HepG2 (cell line): ENCODE data around the gene DROSHA.

Experiments
- MBNL3 ChIP-seq: fragments of 250-450 bp; sonication (Bioruptor Pico); conservative IDR thresholded peaks from 2 replicates; pipeline ENCODE4 v1.8.0; 2022; ENCODE audit warnings: mild to moderate bottlenecking, inconsistent platforms
- NFAT5 ChIP-seq: sonication (generic); formaldehyde crosslinking; IDR thresholded peaks from 2 replicates; pipeline ENCODE4 v1.4.0; 2020; ENCODE audit warnings: missing genetic modification reagents
- ZFP62 ChIP-seq: sonication (generic); formaldehyde crosslinking; IDR thresholded peaks from 2 replicates; pipeline ENCODE4 v1.4.0; 2020; ENCODE audit warnings: missing genetic modification reagents
- ZNF281 ChIP-seq: sonication (generic); formaldehyde crosslinking; IDR thresholded peaks from 2 replicates; pipeline ENCODE4 v1.4.0; 2020; ENCODE audit warnings: missing genetic modification reagents, borderline replicate concordance
- TF ChIP-seq, protein P1 (sequence below): sonication (generic); formaldehyde crosslinking; IDR thresholded peaks from 2 replicates; pipeline ENCODE4 v1.5.1; 2020; ENCODE audit warnings: missing genetic modification reagents, mild to moderate bottlenecking, borderline replicate concordance

DNA sequence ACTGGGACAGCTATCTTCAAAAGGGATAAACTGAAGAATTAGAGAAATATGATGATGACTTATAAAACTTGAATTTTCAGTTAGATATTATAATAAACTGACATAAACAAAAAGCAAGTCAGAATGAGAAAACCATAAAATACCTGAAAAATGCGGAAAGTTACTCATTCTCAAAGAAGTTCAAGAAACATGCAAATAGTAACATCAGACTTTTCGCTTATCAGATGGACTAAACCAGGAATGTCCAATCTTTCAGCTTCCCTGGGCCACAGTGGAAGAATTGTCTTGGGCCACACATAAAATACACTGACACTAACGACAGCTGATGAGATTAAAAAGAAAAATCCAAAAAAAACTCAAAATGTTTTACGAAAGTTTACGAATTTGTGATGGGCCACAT, 53.9 kb downstream of the DROSHA start:
- TF ChIP-seq ZNF281 (CRISPR knock-in tag) (no peak), ZFP62 (CRISPR knock-in tag) (no peak), MBNL3 (CRISPR knock-in tag) (no peak), NFAT5 (no peak)
- TF ChIP-seq, protein P1, sequence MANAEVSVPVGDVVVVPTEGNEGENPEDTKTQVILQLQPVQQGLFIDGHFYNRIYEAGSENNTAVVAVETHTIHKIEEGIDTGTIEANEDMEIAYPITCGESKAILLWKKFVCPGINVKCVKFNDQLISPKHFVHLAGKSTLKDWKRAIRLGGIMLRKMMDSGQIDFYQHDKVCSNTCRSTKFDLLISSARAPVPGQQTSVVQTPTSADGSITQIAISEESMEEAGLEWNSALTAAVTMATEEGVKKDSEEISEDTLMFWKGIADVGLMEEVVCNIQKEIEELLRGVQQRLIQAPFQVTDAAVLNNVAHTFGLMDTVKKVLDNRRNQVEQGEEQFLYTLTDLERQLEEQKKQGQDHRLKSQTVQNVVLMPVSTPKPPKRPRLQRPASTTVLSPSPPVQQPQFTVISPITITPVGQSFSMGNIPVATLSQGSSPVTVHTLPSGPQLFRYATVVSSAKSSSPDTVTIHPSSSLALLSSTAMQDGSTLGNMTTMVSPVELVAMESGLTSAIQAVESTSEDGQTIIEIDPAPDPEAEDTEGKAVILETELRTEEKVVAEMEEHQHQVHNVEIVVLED (CRISPR knock-in tag) = no peak
